Measurements from ENCODE around the gene B3GNT7. TPM values are rescaled to one million over a fixed set of nuclear protein-coding genes. Genes with fewer than 3 reads are reported as not detected.
"Not testable (repeated sequence)": the region's sequence is repeated elsewhere in the genome, so short reads cannot be mapped to it uniquely, and the experiment has no call there.

Gene B3GNT7
- total and polyA plus RNA-seq, 2 experiments from 2014 or later = 44.2 to 89.4 TPM

DNA sequence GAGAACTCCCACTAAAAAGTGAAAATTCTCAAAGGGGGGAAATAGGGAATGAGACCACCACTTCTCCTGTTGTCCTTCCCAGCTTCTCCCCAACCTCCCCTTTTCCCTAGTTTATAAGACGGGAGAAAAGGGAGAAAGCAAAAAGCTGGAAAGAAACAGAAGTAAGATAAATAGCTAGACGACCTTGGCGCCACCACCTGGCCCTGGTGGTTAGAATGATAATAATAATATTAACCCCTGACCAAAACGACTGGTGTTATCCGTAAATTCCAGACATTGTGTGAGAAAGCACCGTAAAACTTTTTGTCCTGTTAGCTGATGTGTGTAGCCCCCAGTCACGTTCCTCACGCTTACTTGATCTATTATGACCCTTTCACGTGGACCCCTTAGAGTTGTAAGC, 12.8 kb downstream of the B3GNT7 start:
- not testable (repeated sequence) for H3F3A ChIP-seq (replicated peaks; ENCODE audit: low read depth); H3K27ac Mint-ChIP-seq; H3K27me3 ChIP-seq (ENCODE audit: insufficient read depth); H4K20me1 ChIP-seq (replicated peaks; ENCODE audit: insufficient read depth); H3K9me2 ChIP-seq (ENCODE audit: insufficient read depth); H2AFZ ChIP-seq; ATAC-seq; H3K4me3 Mint-ChIP-seq; DNase-seq (ENCODE audit: low spot score); H3K79me2 ChIP-seq (replicated peaks; ENCODE audit: insufficient read depth); H3K4me3 ChIP-seq; H3K4me2 ChIP-seq; H3K36me3 ChIP-seq (ENCODE audit: insufficient read depth)
- Histone ChIP-seq H3K27ac (ENCODE audit: low read depth) (peak overlapping the region; percentile 70; the same call in 1 of the 2 replicates), H3K4me1 (ENCODE audit: insufficient read depth) (peaks cover 33% of the 10 kb centered on the region)
- Mint-ChIP-seq H3K9me3 (peaks cover 27% of the 10 kb centered on the region), H3K27me3 (ENCODE audit: insufficient read depth, low read depth, poor library complexity) (peaks cover 16% of the 10 kb centered on the region), H3K4me1 (peaks cover 52% of the 10 kb centered on the region), H3K36me3 (ENCODE audit: low read depth) (peaks cover 26% of the 10 kb centered on the region)
- TF ChIP-seq, protein P1, sequence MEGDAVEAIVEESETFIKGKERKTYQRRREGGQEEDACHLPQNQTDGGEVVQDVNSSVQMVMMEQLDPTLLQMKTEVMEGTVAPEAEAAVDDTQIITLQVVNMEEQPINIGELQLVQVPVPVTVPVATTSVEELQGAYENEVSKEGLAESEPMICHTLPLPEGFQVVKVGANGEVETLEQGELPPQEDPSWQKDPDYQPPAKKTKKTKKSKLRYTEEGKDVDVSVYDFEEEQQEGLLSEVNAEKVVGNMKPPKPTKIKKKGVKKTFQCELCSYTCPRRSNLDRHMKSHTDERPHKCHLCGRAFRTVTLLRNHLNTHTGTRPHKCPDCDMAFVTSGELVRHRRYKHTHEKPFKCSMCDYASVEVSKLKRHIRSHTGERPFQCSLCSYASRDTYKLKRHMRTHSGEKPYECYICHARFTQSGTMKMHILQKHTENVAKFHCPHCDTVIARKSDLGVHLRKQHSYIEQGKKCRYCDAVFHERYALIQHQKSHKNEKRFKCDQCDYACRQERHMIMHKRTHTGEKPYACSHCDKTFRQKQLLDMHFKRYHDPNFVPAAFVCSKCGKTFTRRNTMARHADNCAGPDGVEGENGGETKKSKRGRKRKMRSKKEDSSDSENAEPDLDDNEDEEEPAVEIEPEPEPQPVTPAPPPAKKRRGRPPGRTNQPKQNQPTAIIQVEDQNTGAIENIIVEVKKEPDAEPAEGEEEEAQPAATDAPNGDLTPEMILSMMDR (conservative IDR thresholded peaks at IDR 0.05; ENCODE audit: low read depth in 2 of 2) = peak; percentile 32 to 37; a peak in 3 of 4 replicates

DNA sequence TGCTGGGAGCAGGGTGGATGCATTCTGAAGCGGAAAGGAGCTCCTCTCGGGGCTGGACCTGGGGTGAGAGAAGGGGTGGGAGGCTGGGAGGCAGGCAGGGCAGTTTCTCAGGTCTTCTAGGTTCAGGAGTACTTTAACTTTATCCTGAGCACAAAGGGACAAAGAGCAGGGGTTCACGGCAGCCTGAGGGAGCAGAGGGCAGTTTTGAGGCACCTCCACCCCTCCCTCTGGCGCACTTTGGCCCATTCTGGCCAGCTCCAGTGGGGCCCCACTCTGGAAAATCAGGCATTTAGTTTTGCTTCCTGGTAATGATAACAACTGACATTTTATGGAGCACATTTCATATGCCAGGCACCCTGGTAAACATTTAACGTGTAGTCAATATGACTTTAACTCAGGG, 14.3 kb downstream of the B3GNT7 start:
- H3K9me2 ChIP-seq (ENCODE audit: insufficient read depth) = no peaks in the 10 kb centered on the region
- peak overlapping the region; percentile 99; the same call in 1 of the 2 replicates for H3K27ac Mint-ChIP-seq
- peaks cover 16% of the 10 kb centered on the region for H3K27me3 Mint-ChIP-seq (ENCODE audit: insufficient read depth, low read depth, poor library complexity)
- peaks cover 10% of the 10 kb centered on the region; the same call in 1 of the 2 replicates for H3F3A ChIP-seq (replicated peaks; ENCODE audit: low read depth)
- TF ChIP-seq NANOG (IDR thresholded peaks at IDR 0.05; ENCODE audit: borderline replicate concordance) (no peak), POLR2AphosphoS5 (IDR thresholded peaks at IDR 0.05; ENCODE audit: low read depth) (no peak), STAT1 (IDR thresholded peaks at IDR 0.05; ENCODE audit: unreplicated experiment) (no peak), ZNF331 (CRISPR knock-in tag; IDR thresholded peaks at IDR 0.05; ENCODE audit: low read depth) (no peak)
- TF ChIP-seq, protein P2, sequence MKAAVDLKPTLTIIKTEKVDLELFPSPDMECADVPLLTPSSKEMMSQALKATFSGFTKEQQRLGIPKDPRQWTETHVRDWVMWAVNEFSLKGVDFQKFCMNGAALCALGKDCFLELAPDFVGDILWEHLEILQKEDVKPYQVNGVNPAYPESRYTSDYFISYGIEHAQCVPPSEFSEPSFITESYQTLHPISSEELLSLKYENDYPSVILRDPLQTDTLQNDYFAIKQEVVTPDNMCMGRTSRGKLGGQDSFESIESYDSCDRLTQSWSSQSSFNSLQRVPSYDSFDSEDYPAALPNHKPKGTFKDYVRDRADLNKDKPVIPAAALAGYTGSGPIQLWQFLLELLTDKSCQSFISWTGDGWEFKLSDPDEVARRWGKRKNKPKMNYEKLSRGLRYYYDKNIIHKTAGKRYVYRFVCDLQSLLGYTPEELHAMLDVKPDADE (IDR thresholded peaks at IDR 0.05) = no peak
- peaks cover 46% of the 10 kb centered on the region for H3K4me1 ChIP-seq (ENCODE audit: insufficient read depth)
- no peak overlapping the region for H2AFZ ChIP-seq
- H3K4me2 ChIP-seq = no peak overlapping the region
- ATAC-seq (no peak), DNase-seq (ENCODE audit: low spot score) (no peak)
- no peak overlapping the region for H3K4me3 ChIP-seq
- H3K27ac ChIP-seq (ENCODE audit: low read depth) = peak overlapping the region; percentile 96
- H3K36me3 Mint-ChIP-seq (ENCODE audit: low read depth) = peaks cover 26% of the 10 kb centered on the region
- peaks cover 27% of the 10 kb centered on the region for H3K9me3 Mint-ChIP-seq
- H4K20me1 ChIP-seq (replicated peaks; ENCODE audit: insufficient read depth) = no peaks in the 10 kb centered on the region
- H3K79me2 ChIP-seq (replicated peaks; ENCODE audit: insufficient read depth) = no peaks in the 10 kb centered on the region
- no peaks in the 10 kb centered on the region for H3K27me3 ChIP-seq (ENCODE audit: insufficient read depth)
- no peaks in the 10 kb centered on the region for H3K36me3 ChIP-seq (ENCODE audit: insufficient read depth)
- no peak overlapping the region for H3K4me3 Mint-ChIP-seq
- peaks cover 59% of the 10 kb centered on the region for H3K4me1 Mint-ChIP-seq

DNA sequence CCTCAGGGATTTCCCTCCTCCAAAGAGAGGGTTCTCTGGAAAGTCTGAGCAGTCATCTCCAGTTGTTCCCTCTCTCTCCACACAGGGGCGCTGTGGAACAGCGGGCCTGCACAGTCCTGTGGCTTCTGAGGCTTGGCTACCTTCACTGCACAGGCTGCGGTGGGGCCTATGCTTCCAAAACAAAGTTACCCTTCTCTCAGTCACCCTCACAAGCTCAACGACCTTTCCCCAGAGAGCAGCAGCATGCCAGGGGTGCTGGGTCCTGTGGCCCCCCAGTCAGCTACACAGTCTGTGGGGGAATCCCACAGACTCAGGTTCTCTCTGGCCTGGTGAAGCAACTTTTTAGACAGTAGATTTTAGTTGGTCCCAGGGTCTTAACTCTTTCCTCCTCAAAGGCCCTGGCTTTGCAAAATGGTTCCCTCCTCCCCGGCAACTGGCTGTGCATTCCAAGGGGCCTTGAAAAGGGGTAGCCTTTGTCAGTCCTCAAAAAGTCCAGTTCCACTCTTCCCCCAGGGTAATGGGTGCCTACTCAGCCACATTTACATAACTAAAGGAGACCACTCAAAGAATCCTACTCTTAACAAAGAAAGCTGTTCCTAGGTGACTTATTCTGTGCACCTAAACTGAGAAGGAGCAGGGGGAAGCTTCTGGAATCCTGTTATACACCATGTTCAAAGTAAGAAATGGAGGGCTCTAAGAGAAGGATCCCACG, 14.9 kb downstream of the B3GNT7 start:
- Mint-ChIP-seq H3K9me3 (peaks cover 27% of the 10 kb centered on the region), H3K27me3 (ENCODE audit: insufficient read depth, low read depth, poor library complexity) (peaks cover 16% of the 10 kb centered on the region), H3K36me3 (ENCODE audit: low read depth) (peaks cover 29% of the 10 kb centered on the region), H3K4me3 (peak overlapping the region; percentile 70), H3K27ac (peak overlapping the region; percentile 99), H3K4me1 (peaks cover 53% of the 10 kb centered on the region)
- H3F3A ChIP-seq (replicated peaks; ENCODE audit: low read depth) = peaks cover 10% of the 10 kb centered on the region; the same call in 1 of the 2 replicates
- H3K9me2 ChIP-seq (ENCODE audit: insufficient read depth) = no peaks in the 10 kb centered on the region
- no peaks in the 10 kb centered on the region for H4K20me1 ChIP-seq (replicated peaks; ENCODE audit: insufficient read depth)
- no peaks in the 10 kb centered on the region for H3K27me3 ChIP-seq (ENCODE audit: insufficient read depth)
- H2AFZ ChIP-seq = no peak overlapping the region
- ATAC-seq (peak; percentile 40), DNase-seq (ENCODE audit: low spot score) (peak; percentile 94)
- H3K36me3 ChIP-seq (ENCODE audit: insufficient read depth) = no peaks in the 10 kb centered on the region
- H3K4me1 ChIP-seq (ENCODE audit: insufficient read depth) = peaks cover 41% of the 10 kb centered on the region
- H3K4me2 ChIP-seq = peak overlapping the region; percentile 83
- H3K4me3 ChIP-seq = peak overlapping the region; percentile 55; the same call in 1 of the 2 replicates
- peak overlapping the region; percentile 96 for H3K27ac ChIP-seq (ENCODE audit: low read depth)
- no peaks in the 10 kb centered on the region for H3K79me2 ChIP-seq (replicated peaks; ENCODE audit: insufficient read depth)
- TF ChIP-seq JUNB (IDR thresholded peaks at IDR 0.05; ENCODE audit: unreplicated experiment) = no peak
